Esophagus muscularis mucosa (tissue), 4 donors: ENCODE measurements around the gene CNKSR2. TPM values are rescaled to one million over a fixed set of nuclear protein-coding genes. Genes with fewer than 3 reads are reported as not detected.

Source experiments
- DNase-seq: peaks from one replicate; pipeline ENCODE4 v3.0.0-alpha.2; 2017; ENCODE audit errors: extremely low spot score
- H3K27ac ChIP-seq, 4 donors: fragments of 200-600 bp; sonication (generic); replicated peaks in 1 of 4; 1 replicate in 3 of 4; 2 replicates in 1 of 4; pipeline ENCODE4 v1.5.1; 2016 to 2019; ENCODE audit warnings: mild to moderate bottlenecking in 1 of 4
- H3K27me3 ChIP-seq, 4 donors: fragments of 200-600 bp; sonication (generic); one replicate each; pipeline versions ENCODE4 v1.5.1 to v1.6.0; 2016 to 2019
- H3K36me3 ChIP-seq, 4 donors: fragments of 200-600 bp; sonication (generic); one replicate each; pipeline ENCODE4 v1.5.1; 2016 to 2019
- H3K4me1 ChIP-seq, 4 donors: fragments of 200-600 bp; sonication (generic); one replicate each; pipeline ENCODE4 v1.5.1; 2016 to 2019
- H3K4me3 ChIP-seq, 4 donors: fragments of 200-600 bp; sonication (generic); 1 replicate in 2 of 4; 2 replicates in 2 of 4; pipeline ENCODE4 v1.5.1; 2016 to 2019; ENCODE audit warnings: mild to moderate bottlenecking in 4 of 4, moderate library complexity in 1 of 4
- H3K9me3 ChIP-seq, 4 donors: fragments of 200-600 bp; sonication (generic); 1 replicate in 3 of 4; 2 replicates in 1 of 4; pipeline ENCODE4 v1.5.1; 2016 to 2019
- CTCF ChIP-seq, 3 experiments: fragments of 200-600 bp in 2 of 3; fragments of 450-650 bp in 1 of 3; sonication (generic) in 2 of 3; IDR thresholded peaks; one replicate each; pipeline ENCODE4 v1.5.1; 2017 to 2019; ENCODE audit warnings: antibody characterized with exemption in 3 of 3, mild to moderate bottlenecking in 2 of 3, moderate library complexity in 1 of 3
- EP300 ChIP-seq: sonication (generic); formaldehyde crosslinking; IDR thresholded peaks from one replicate; pipeline ENCODE4 v1.6.1; 2017; ENCODE audit warnings: antibody characterized with exemption
- POLR2A ChIP-seq: fragments of 450-650 bp; IDR thresholded peaks from one replicate; pipeline ENCODE4 v1.6.1; 2017; ENCODE audit warnings: antibody characterized with exemption, moderate library complexity, mild to moderate bottlenecking, low read depth
- POLR2AphosphoS5 ChIP-seq, 2 donors: sonication (generic); formaldehyde crosslinking; IDR thresholded peaks; one replicate each; pipeline ENCODE4 v1.6.1; 2017; ENCODE audit warnings: antibody characterized with exemption in 2 of 2
- WGBS: methylation state at CpG from one replicate; pipeline ENCODE4 v1.1.5; 2018; 5-methylcytosine and 5-hydroxymethylcytosine counted together
- intact Hi-C: fragments of 100-400 bp; cut with DNase I; formaldehyde crosslinking; loops from one replicate; pipeline ENCODE4 v1.15.1; 2023
- total RNA-seq, 4 donors: library from RNA; depleted of rRNA; stranded (reverse); fragments of >200 nt; gene quantifications; one replicate each; pipeline versions ENCODE4 v1.1.0 to v1.2.1, GENCODE V29; 2016

The CNKSR2 gene
- total RNA-seq, 4 donors from 2014 or later: 7.4 to 14.1 (median 9.6) TPM

- intact Hi-C loops: no loop called here
- Histone ChIP-seq H3K9me3 (no peaks in the 10 kb centered on the region), H3K36me3 (no peaks in the 10 kb centered on the region), H3K4me1 (no peaks in the 10 kb centered on the region), H3K27ac (no peak overlapping the region), H3K4me3 (no peak overlapping the region), H3K27me3 (no peaks in the 10 kb centered on the region)
- no peak for DNase-seq
- TF ChIP-seq CTCF (IDR thresholded peaks at IDR 0.05) (no peak), POLR2A (no peak), POLR2AphosphoS5 (IDR thresholded peaks at IDR 0.05) (no peak), EP300 (no peak)
- WGBS: 88% methylated on average over 3 of the region's 3 CpGs
These were observed 317.3 kb downstream of the CNKSR2 start for GRCh38 chrX:21691512-21692018.

GRCh38 chrX:21698272-21698671, 324.1 kb downstream of the CNKSR2 start:
- H3K27ac ChIP-seq: no peak overlapping the region
- 62% methylated on average over 4 of the region's 4 CpGs for WGBS

DNA sequence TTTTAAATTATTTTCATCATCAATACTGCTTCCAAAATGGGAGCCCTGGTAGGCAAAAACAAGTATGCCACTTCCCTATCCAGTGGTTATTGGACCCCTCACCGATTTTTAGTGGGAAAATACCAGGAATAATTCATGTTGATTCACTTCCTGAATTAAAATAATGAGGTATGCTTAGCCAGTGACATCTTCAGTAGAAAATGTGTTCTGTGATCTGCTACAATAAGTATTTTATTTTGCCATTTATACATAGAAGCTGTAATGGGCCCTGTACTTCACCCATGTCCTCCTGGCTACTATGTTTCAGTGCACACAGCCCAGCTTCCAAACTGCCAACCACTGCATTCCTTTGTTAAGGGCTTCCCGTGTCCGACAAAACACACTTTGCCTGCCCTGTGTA, 324.9 kb downstream of the CNKSR2 start:
- H3K27me3 ChIP-seq: no peaks in the 10 kb centered on the region
- TF ChIP-seq CTCF (IDR thresholded peaks at IDR 0.05): no peak
- no peak for TF ChIP-seq POLR2AphosphoS5 (IDR thresholded peaks at IDR 0.05)
- TF ChIP-seq POLR2A: no peak
- TF ChIP-seq EP300: no peak
- no peak overlapping the region for H3K4me3 ChIP-seq
- H3K9me3 ChIP-seq: no peaks in the 10 kb centered on the region
- WGBS: 69% methylated on average over 3 of the region's 3 CpGs
- no peak for DNase-seq
- H3K27ac ChIP-seq: no peak overlapping the region
- no peaks in the 10 kb centered on the region for H3K4me1 ChIP-seq
- intact Hi-C loops: no loop called here
- no peaks in the 10 kb centered on the region for H3K36me3 ChIP-seq

More at GRCh38 chrX:21698272-21698671, 324.1 kb downstream of the CNKSR2 start:
- H3K36me3 ChIP-seq: no peaks in the 10 kb centered on the region
- no peak for TF ChIP-seq CTCF (IDR thresholded peaks at IDR 0.05)
- TF ChIP-seq EP300: no peak
- TF ChIP-seq POLR2AphosphoS5 (IDR thresholded peaks at IDR 0.05): no peak
- no peak for TF ChIP-seq POLR2A
- DNase-seq: no peak
- H3K4me1 ChIP-seq: no peaks in the 10 kb centered on the region
- no peaks in the 10 kb centered on the region for H3K9me3 ChIP-seq
- no peaks in the 10 kb centered on the region for H3K27me3 ChIP-seq
- no peak overlapping the region for H3K4me3 ChIP-seq
- intact Hi-C loops: no loop called here

DNA sequence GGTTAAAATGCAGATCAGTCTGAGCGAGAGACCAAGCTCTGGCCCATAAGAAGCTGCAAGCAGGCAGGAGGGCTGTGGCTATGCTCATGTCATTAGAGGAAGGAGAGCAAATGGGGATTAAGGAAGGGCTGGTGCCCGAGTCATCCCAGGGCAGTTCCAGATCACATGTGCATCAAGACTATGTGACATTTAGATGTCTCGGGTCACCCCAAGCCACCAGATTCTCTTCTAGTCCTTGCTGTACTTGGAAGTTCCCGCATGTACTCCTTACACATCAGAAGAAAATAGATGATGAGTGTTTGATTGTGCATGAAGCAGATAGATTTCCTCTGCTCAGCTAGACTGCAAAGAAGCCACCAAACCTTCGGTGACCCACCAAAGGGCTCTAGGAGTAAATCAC, 326.1 kb downstream of the CNKSR2 start:
- H3K36me3 ChIP-seq: peaks cover 0 to 4% (median 0%) of the 10 kb centered on the region in 4 donors
- no peaks in the 10 kb centered on the region for H3K9me3 ChIP-seq
- DNase-seq: no peak
- H3K4me3 ChIP-seq: no peak overlapping the region
- intact Hi-C loops: no loop called here
- H3K27ac ChIP-seq: no peak overlapping the region
- H3K27me3 ChIP-seq: no peaks in the 10 kb centered on the region
- TF ChIP-seq CTCF (IDR thresholded peaks at IDR 0.05) (no peak), POLR2A (no peak), POLR2AphosphoS5 (IDR thresholded peaks at IDR 0.05) (no peak), EP300 (no peak)
- no peaks in the 10 kb centered on the region for H3K4me1 ChIP-seq
- WGBS: 76% methylated on average over 5 of the region's 5 CpGs

DNA sequence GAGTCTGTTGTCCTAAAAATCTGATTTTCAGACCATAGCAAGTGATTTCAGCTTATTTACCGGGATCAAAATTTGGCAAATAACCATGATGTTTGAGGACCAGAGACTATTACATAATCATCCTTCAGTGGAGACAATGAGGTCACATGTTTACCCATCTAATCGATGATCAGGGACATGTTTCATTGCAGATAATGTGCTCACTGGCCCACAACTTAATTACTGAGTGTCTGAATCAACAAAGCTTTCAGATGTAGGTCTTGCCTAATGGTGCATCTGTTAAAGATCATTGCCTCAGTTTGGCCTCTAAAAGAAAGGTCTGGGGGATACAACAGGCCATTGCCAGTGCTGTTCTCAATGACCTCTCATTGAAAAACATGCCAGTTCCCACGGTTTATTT, 326.7 kb downstream of the CNKSR2 start:
- 52% methylated on average over 3 of the region's 3 CpGs for WGBS
- Histone ChIP-seq H3K36me3 (peaks cover 0 to 8% (median 0%) of the 10 kb centered on the region in 4 donors), H3K27ac (no peak overlapping the region), H3K4me3 (no peak overlapping the region), H3K4me1 (no peaks in the 10 kb centered on the region), H3K9me3 (no peaks in the 10 kb centered on the region), H3K27me3 (no peaks in the 10 kb centered on the region)
- TF ChIP-seq EP300 (no peak), POLR2A (no peak), CTCF (IDR thresholded peaks at IDR 0.05) (no peak), POLR2AphosphoS5 (IDR thresholded peaks at IDR 0.05) (no peak)
- DNase-seq: no peak
- intact Hi-C loops: no loop called here
